A673 (cell line): ENCODE data around the gene TBCD. TPM values are rescaled to one million over a fixed set of nuclear protein-coding genes. Genes with fewer than 3 reads are reported as not detected.

Source experiments
- BruUV-seq: library from RNA; stranded (reverse); fragments of 400-500 nt; replicated peaks from 2 replicates; lab custom pipeline; 2021; lab: Mats Ljungman, UMichigan
- CTCF ChIA-PET: fragments of 300-600 bp; sonication (Branson Sonifier 250); formaldehyde crosslinking; loops from one replicate; lab custom pipeline; 2022; ENCODE audit warnings: antibody characterized with exemption; lab: Charles Lee
- POLR2A ChIA-PET: fragments of 300-600 bp; sonication (Branson Sonifier 250); formaldehyde crosslinking; loops from one replicate; lab custom pipeline; 2022; ENCODE audit warnings: antibody characterized with exemption; ENCODE audit not compliant: low non-redundant PET; lab: Charles Lee
- DNase-seq: peaks from one replicate; pipeline ENCODE4 v3.0.0-alpha.2; 2015; ENCODE audit warnings: low spot score
- H3K27ac ChIP-seq: fragments of 200-600 bp; sonication (generic); 2 replicates; pipeline ENCODE4 v1.5.1; 2016; ENCODE audit warnings: mixed run types, low read depth, mild to moderate bottlenecking, mixed read lengths, antibody characterized with exemption, low read length; ENCODE audit not compliant: poor library complexity, severe bottlenecking
- H3K27me3 ChIP-seq: fragments of 200-600 bp; sonication (generic); replicated peaks from 2 replicates; pipeline ENCODE4 v1.6.1; 2017; ENCODE audit warnings: mixed run types, low read depth, mild to moderate bottlenecking, mixed read lengths, antibody characterized with exemption, low read length; ENCODE audit not compliant: insufficient read depth, poor library complexity
- H3K36me3 ChIP-seq: fragments of 200-600 bp; sonication (generic); 2 replicates; pipeline ENCODE4 v1.6.1; 2016; ENCODE audit warnings: mixed run types, mild to moderate bottlenecking, mixed read lengths, antibody characterized with exemption, low read length; ENCODE audit not compliant: insufficient read depth, poor library complexity, severe bottlenecking
- H3K4me1 ChIP-seq: fragments of 200-600 bp; sonication (generic); 2 replicates; pipeline ENCODE4 v1.6.1; 2017; ENCODE audit warnings: mixed run types, mild to moderate bottlenecking, mixed read lengths, antibody characterized with exemption, low read length; ENCODE audit not compliant: insufficient read depth, poor library complexity, severe bottlenecking
- H3K4me3 ChIP-seq: fragments of 200-600 bp; sonication (generic); 2 replicates; pipeline ENCODE4 v1.5.1; 2016; ENCODE audit warnings: low read depth, mixed run types, mild to moderate bottlenecking, mixed read lengths, low read length; ENCODE audit not compliant: poor library complexity, severe bottlenecking
- H3K9me3 ChIP-seq: fragments of 200-600 bp; sonication (generic); 2 replicates; pipeline ENCODE4 v1.6.1; 2016; ENCODE audit warnings: mixed run types, low read depth, mild to moderate bottlenecking, mixed read lengths, antibody characterized with exemption, low read length; ENCODE audit not compliant: poor library complexity, severe bottlenecking
- EZH2 ChIP-seq: fragments of 200-600 bp; sonication (generic); IDR thresholded peaks from 2 replicates; pipeline ENCODE4 v1.6.1; 2017; ENCODE audit warnings: borderline replicate concordance, low read depth, mild to moderate bottlenecking, mixed read lengths, antibody characterized with exemption, low read length; ENCODE audit not compliant: poor library complexity, severe bottlenecking
- intact Hi-C: fragments of 100-400 bp; cut with micrococcal nuclease; formaldehyde crosslinking; loops from one replicate; pipeline ENCODE4 v1.10.0; 2022; ENCODE audit not compliant: unreplicated experiment
- total RNA-seq: library from RNA; stranded (reverse); gene quantifications from 2 replicates; pipeline ENCODE4 v1.2.3, GENCODE V29; 2021
- TF ChIP-seq, protein P1 (sequence below): fragments of 300-800, 200-600 bp; sonication (generic); conservative IDR thresholded peaks from 2 replicates; pipeline ENCODE4 v1.5.1; 2017; ENCODE audit warnings: low read depth, mild to moderate bottlenecking, antibody characterized with exemption, low read length, moderate library complexity, mixed read lengths

TBCD gene
- total RNA-seq, 1 experiment from 2014 or later, result 113 TPM

DNA sequence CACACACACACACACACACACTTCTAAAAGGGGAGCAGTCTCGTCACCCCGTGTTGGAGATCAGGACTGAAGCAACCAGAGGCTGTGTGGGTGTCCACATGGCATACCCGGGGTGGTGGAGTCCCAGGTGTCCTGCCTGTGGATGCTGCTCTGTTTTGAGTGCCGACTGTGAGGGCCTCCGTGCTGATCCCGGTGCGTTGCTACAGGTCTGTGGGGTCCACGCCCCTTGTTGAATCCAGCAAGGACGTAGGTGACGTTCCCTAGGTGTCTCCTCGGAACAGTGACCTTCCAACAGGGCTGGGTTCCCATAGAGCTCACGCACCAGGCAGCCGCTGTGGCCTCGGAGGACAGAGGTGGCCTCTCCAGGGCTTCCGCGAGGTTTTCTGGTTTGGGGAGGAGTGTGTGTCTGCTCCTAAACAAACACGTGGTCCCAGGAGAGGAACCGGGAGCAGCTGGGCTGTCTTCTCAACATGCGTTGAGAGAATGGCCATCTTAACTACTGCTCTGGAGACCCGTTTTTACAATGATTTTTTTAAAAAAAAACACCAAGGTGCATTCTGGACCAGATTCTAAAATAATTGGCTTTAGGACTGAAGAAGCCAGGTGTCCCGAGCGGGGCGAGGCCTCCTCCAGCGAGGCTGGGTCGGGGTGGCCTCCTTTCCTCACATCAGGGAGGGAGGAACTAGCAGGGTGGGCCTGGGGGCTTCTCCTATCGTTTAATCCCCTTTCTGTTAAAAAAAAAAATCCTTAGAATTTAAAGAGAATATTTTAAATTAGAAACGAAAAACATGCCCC lies 188.6 kb downstream of the TBCD start:
- intact Hi-C loops, result no loop called here
- Histone ChIP-seq H3K27ac (no peak overlapping the region), H3K36me3 (peaks cover 47% of the 10 kb centered on the region), H3K4me1 (no peaks in the 10 kb centered on the region), H3K9me3 (peaks cover 11% of the 10 kb centered on the region), H3K4me3 (no peak overlapping the region), H3K27me3 (no peaks in the 10 kb centered on the region)
- ChIA-PET CTCF (no interaction called here), POLR2A (no interaction called here)
- TF ChIP-seq, protein P1, sequence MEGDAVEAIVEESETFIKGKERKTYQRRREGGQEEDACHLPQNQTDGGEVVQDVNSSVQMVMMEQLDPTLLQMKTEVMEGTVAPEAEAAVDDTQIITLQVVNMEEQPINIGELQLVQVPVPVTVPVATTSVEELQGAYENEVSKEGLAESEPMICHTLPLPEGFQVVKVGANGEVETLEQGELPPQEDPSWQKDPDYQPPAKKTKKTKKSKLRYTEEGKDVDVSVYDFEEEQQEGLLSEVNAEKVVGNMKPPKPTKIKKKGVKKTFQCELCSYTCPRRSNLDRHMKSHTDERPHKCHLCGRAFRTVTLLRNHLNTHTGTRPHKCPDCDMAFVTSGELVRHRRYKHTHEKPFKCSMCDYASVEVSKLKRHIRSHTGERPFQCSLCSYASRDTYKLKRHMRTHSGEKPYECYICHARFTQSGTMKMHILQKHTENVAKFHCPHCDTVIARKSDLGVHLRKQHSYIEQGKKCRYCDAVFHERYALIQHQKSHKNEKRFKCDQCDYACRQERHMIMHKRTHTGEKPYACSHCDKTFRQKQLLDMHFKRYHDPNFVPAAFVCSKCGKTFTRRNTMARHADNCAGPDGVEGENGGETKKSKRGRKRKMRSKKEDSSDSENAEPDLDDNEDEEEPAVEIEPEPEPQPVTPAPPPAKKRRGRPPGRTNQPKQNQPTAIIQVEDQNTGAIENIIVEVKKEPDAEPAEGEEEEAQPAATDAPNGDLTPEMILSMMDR, result no peak
- TF ChIP-seq EZH2, result no peak
- no peak for DNase-seq
- no TSS peak for BruUV-seq

DNA sequence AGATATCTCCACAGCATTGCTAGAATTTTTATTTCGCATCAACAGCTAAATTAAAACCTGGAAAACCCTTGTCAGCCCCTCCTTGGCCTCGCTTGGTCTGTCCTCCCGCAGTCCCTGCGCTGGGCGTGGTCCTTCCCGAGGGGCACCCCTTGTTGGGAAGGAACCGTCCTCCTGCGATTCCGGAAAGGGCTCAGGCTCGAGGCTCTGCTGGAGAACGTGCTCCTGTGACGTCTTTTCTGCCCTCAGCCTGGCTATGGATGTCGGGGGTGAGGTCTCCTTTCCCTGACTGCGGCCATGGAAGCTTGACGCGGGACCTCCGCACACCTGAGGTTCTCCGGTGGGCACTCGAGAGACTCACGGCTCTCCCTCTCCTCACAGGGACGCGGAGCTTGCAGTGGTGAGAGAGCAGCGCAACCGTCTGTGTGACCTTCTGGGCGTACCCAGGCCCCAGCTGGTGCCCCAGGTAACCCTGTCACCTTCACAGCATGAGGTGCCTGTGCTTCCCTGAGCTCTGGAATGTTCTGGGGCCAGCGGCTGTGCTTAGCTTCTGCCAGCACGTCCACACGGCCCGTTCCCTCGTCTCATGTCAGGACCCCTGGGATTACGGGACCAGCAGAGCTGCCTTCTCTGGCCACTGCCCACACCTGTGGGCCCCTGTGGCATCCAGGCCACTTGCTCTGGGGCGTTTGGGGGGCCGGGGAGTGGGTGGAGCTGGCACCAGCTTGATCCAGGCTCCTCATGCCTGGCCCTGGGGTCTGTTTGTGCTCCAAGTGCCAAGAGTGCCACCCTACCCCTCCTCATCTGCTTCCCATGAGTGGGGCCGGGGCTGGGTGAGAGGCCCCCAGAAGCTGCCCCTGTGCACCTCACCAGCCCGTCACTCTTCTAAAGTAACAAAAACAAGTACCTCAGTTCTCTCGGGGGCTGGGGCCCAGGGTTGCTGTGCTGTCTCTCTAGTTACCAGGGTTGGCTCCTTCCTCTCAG lies 189.4 kb downstream of the TBCD start:
- TF ChIP-seq, protein P1, result no peak
- TF ChIP-seq EZH2, result no peak
- ChIA-PET POLR2A (no interaction called here), CTCF (no interaction called here)
- H3K27ac ChIP-seq, result no peak overlapping the region
- no peak overlapping the region for H3K4me3 ChIP-seq
- peaks cover 48% of the 10 kb centered on the region for H3K36me3 ChIP-seq
- H3K27me3 ChIP-seq, result no peaks in the 10 kb centered on the region
- intact Hi-C loops, result no loop called here
- peaks cover 20% of the 10 kb centered on the region for H3K9me3 ChIP-seq
- H3K4me1 ChIP-seq, result no peaks in the 10 kb centered on the region
- no peak for DNase-seq
- BruUV-seq, result no TSS peak
